ENCODE measurements around the gene UBLCP1.

The UBLCP1 gene

GRCh38 chr5:159243385-159243784 lies 19.7 kb upstream of the UBLCP1 start:
- Histone ChIP-seq H3K27ac (ENCODE audit: extremely low read depth, low read depth, low read length) (no peak overlapping the region), H3K9me3 (ENCODE audit: control insufficient read depth, insufficient read depth, low read depth, low read length) (no peaks in the 10 kb centered on the region), H3K36me3 (ENCODE audit: control insufficient read depth in 2 of 2, insufficient read depth in 1 of 2, low read length in 2 of 2) (no peaks in the 10 kb centered on the region), H3K4me1 (ENCODE audit: control insufficient read depth, insufficient read depth, low read length) (no peaks in the 10 kb centered on the region; the same call in 1 of the 2 replicates), H3K4me3 (ENCODE audit: low read depth, low read length) (no peak overlapping the region)
- no peak for TF ChIP-seq ZNF311 (tag by site-specific recombination; IDR thresholded peaks at IDR 0.05; ENCODE audit: borderline replicate concordance)
- TF ChIP-seq ZNF354C (tag by site-specific recombination; IDR thresholded peaks at IDR 0.05; ENCODE audit: borderline replicate concordance, low read depth): no peak
- TF ChIP-seq ZNF600 (tag by site-specific recombination; IDR thresholded peaks at IDR 0.05): no peak
- ChIA-PET CTCF (interaction anchor here (0.6 to 0.7 kb wide), 2 partner anchors 68 to 87 kb away, joined by 3 read pairs; no protein-coding TSS in a partner anchor), POLR2A (interaction anchor here (0.7 kb wide), 1 partner anchor 24 kb away, joined by 3 read pairs; no protein-coding TSS in a partner anchor)

GRCh38 chr5:159244163-159244562 lies 18.9 kb upstream of the UBLCP1 start:
- ChIA-PET CTCF (no interaction called here), POLR2A (no interaction called here)

More at GRCh38 chr5:159244163-159244562, 18.9 kb upstream of the UBLCP1 start:
- no peak for TF ChIP-seq TRIM28 (IDR thresholded peaks at IDR 0.05; ENCODE audit: borderline replicate concordance, low read length)
- no peak for TF ChIP-seq ZNF214 (tag by site-specific recombination; IDR thresholded peaks at IDR 0.05; ENCODE audit: borderline replicate concordance)
- TF ChIP-seq MYNN (tag by site-specific recombination; IDR thresholded peaks at IDR 0.05; ENCODE audit: borderline replicate concordance): no peak
- no peak for TF ChIP-seq PRDM4 (tag by site-specific recombination; IDR thresholded peaks at IDR 0.05)
- no peak for TF ChIP-seq ZNF292 (tag by site-specific recombination; IDR thresholded peaks at IDR 0.05; ENCODE audit: borderline replicate concordance, low read depth)
- TF ChIP-seq ZFP41 (tag by site-specific recombination; IDR thresholded peaks at IDR 0.05; ENCODE audit: borderline replicate concordance): no peak
- no peak for TF ChIP-seq ZNF600 (tag by site-specific recombination; IDR thresholded peaks at IDR 0.05)
- TF ChIP-seq ZNF157 (tag by site-specific recombination; IDR thresholded peaks at IDR 0.05): no peak
- no peak for TF ChIP-seq MEIS1 (CRISPR knock-in tag; IDR thresholded peaks at IDR 0.05; ENCODE audit: borderline replicate concordance)
- TF ChIP-seq PRDM2 (tag by site-specific recombination; IDR thresholded peaks at IDR 0.05; ENCODE audit: borderline replicate concordance): no peak
- no peak for TF ChIP-seq EGR2 (tag by site-specific recombination; IDR thresholded peaks at IDR 0.05; ENCODE audit: low read depth)
- TF ChIP-seq ZNF19 (tag by site-specific recombination; IDR thresholded peaks at IDR 0.05; ENCODE audit: low read depth): no peak
- no peak for TF ChIP-seq ZNF692 (tag by site-specific recombination; IDR thresholded peaks at IDR 0.05)
- no peak for TF ChIP-seq ZSCAN30 (tag by site-specific recombination; IDR thresholded peaks at IDR 0.05)
- TF ChIP-seq ZIC2 (tag by site-specific recombination; IDR thresholded peaks at IDR 0.05): no peak
- TF ChIP-seq BCL11B (tag by site-specific recombination; IDR thresholded peaks at IDR 0.05; ENCODE audit: low read depth): no peak
- TF ChIP-seq ZNF48 (tag by site-specific recombination; IDR thresholded peaks at IDR 0.05): no peak
- no peaks in the 10 kb centered on the region for H3K9me3 ChIP-seq (ENCODE audit: control insufficient read depth, insufficient read depth, low read depth, low read length)
- H3K4me1 ChIP-seq (ENCODE audit: control insufficient read depth, insufficient read depth, low read length): no peaks in the 10 kb centered on the region; the same call in 1 of the 2 replicates
- H3K4me3 ChIP-seq (ENCODE audit: low read depth, low read length): no peak overlapping the region
- H3K27ac ChIP-seq (ENCODE audit: extremely low read depth, low read depth, low read length): no peak overlapping the region
- H3K36me3 ChIP-seq (ENCODE audit: control insufficient read depth in 2 of 2, insufficient read depth in 1 of 2, low read length in 2 of 2): no peaks in the 10 kb centered on the region
